GM19395 (cell line): ENCODE results near the gene AGTR1.
"Not testable (repeated sequence)": the region's sequence is repeated elsewhere in the genome, so short reads cannot be mapped to it uniquely, and the experiment has no call there.

Source experiments
- ATAC-seq: cut with Tn5 transposase; IDR thresholded peaks from one replicate; pipeline ENCODE4 v1.9.1; 2021; ENCODE audit warnings: mild to moderate bottlenecking, moderate library complexity; ENCODE audit not compliant: unreplicated experiment

The AGTR1 gene

DNA sequence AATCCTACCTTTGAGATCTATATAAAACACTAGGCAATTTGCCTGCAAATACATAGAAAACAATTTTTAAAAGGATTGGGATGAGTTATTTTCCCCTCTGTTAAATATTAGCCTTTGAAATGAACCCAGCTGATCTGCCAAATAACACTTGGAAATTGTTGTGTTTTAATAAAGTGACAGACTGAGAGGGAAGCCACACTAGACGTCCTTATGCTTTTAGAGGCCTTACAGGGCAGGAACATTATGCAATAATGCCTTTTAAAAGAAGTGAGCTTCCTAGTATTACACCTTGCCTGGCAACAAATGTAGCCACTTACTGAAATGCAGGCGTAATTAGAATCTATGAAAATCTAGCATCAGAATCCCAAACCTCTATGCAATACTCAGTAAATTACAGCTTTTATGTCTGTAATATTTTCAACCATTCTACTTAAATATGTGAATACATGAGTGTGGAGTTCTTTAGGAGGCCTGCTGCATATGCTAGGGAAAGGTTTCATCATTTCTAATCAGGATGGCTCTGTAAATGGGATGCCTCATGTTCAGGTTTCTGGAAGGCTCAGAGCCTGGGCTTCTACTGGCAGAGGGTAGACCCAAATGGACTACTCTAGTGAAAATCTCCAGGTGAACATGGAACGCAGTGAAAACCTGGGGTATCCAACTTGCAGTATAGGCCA, 20.3 kb downstream of the AGTR1 start:
- ATAC-seq = no peak

GRCh38 chr3:148718982-148719862, 21.5 kb downstream of the AGTR1 start:
- ATAC-seq = no peak

DNA sequence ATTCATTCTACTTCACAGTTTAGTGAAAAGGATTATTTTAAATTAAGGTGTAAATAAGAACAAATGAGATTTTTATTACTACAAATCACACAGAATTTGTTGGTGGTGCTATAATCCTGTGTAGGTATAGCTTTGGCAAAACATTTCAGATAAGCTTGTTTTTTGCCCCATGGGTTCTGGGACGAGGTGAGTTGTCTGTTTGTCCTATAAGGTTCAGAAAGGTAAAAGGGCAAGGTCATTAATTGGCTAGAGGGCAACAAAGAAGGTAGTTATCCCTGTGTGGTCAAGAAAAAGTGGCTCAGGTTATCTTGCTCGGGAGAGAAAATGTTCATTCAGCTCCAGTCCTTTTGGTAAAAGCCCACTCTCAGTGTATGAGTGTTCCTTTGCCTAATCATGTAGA, 23.2 kb downstream of the AGTR1 start:
- no peak for ATAC-seq

- ATAC-seq = no peak
These were observed 25.9 kb downstream of the AGTR1 start for GRCh38 chr3:148723631-148724030.

GRCh38 chr3:148727231-148727630, 29.5 kb downstream of the AGTR1 start:
- ATAC-seq = peak; percentile 87

GRCh38 chr3:148728753-148729152, 31.1 kb downstream of the AGTR1 start:
- no peak for ATAC-seq

DNA sequence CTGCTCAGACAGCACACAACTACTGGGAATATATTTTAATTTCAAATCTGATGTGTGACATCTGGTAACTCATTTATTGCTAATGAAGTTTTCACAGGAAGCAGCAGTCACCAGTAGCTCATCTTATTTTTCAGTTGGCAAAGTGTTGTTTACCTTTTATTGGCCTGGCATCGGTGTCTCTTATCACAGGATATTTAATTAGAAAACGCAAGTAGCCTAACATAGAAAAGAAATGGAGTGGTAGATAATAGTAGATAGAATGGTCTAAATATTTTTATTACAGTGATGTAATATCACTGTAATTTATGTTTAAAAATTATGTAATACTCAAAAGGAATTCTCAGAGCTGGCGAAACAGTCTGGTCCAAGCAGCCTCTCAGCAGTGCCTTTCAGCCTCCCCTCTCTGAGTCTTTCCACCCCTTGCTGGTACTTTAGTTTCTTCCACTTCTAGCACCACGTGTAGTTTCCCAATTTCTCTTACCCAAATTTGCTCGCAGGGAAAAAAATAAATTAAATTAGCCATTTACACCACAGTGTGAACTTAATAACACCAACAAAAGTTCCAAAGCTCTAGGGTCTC, 31.9 kb downstream of the AGTR1 start:
- ATAC-seq = no peak

DNA sequence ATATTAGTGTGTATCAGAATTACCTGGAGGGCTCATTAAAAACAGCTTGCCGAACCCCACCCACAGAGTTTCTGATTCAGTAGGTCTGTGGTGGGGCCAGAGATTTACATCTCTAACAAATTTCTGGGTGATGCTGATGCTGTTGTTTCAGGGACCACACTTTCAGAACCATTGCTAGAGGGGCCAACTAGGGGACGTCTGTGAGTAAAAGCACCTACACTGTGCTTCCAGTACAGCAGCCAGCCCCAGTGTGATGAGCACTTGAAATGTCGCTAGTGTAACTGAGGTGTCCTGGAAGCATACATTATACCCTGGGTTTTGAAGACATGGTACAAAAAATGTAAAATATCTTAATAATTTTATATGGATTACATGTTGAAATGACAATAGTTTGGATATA, 33.0 kb downstream of the AGTR1 start:
- no peak for ATAC-seq

- ATAC-seq = no peak
These were observed 37.9 kb downstream of the AGTR1 start for GRCh38 chr3:148735597-148735996.

DNA sequence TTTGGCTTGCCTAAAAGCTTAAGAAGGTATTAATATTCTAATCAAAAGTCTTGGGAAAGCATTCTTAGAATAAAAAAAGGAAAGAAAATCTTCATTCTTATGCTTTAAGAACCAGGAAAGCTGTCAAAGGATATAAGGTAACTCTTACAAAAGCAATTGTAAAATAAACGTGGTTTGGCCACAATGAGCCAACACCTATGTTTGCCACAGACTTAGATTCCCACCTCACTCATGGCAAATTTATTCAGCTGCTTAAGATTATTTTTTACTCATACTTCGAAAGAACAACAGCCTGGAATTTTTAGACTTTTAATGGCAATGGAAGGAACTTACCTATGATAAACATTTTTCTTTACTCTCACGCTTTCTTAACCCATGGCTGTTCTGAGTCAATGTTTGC, 38.4 kb downstream of the AGTR1 start:
- no peak for ATAC-seq

DNA sequence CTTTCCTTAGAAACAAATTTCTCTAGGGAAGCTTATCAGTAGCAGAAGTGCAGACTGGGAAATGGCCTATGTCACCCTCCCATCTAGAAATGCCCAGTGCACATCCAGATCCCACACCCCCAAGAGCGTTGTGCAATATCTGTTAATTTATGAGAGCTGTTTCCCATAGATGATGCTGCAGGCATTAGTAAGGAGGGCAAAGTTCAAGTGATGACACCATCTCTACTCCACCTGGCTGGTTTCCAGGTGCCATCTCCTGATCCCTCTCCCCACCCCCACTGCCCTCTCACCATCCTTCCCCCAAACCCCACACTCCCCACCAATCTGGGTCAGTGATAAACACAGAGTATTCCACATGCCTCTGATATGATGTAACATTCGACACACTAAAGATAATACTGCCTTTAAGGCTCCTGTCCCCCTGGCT, 39.4 kb downstream of the AGTR1 start:
- no peak for ATAC-seq

DNA sequence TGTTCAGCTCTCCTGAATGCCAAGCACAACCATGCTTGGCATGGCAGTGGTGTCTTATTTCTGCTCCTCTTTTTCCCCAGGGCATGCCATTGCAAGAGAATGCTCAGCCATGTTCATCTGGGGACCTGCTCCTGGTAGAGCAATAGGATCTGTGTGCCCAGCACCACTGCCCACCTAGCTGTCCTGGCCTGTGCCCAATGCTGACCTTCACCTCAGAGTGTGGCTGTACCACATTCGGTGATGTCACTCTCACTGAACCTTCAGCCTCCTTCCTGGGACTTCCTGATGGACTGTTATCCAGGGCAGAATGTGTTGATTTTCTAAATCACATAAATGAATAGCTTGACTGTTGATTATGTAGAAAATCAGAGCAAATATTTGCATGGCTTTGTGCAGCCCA, 42.0 kb downstream of the AGTR1 start:
- no peak for ATAC-seq

DNA sequence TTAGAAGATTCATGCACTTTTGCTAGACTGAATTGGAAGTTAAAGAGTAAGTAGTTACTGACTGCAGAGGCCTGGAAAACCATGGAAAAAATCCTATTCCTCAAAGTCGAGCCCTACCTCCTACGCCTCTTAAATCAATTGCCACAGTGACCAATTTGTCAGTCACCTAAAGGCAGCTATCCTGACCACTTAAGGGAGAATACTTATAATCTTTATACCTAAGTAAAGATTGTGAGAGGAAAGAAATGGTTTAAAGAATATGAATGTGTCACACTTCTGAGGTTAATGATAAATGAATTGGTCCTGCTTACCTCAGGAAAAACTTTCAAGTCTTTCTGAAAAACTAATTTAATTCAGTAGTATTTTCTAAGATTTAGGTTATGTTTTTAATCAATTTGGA, 42.6 kb downstream of the AGTR1 start:
- no peak for ATAC-seq

- ATAC-seq = no peak
These were observed 43.5 kb downstream of the AGTR1 start for GRCh38 chr3:148741219-148741618.

- no peak for ATAC-seq
These were observed 44.4 kb downstream of the AGTR1 start for GRCh38 chr3:148742118-148742517.

DNA sequence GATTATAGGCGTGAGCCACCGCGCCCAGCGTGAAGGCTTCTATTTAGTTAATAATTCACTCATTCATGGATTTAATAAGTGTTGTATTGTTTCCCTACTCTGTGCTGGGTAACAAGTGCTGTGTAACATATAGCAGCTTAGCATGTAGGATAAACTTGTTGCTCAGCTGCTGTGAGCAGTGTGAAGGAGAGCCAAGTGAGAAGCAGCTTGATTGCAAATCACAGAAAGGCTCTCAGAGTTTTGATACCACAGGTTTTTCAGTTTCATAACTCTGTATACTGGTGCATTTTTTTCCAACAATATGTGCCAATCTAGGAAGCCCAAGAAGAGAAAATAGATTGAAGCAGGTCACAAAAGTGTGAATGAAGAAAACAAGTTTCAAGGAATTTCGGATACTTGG, 48.4 kb downstream of the AGTR1 start:
- ATAC-seq = no peak

DNA sequence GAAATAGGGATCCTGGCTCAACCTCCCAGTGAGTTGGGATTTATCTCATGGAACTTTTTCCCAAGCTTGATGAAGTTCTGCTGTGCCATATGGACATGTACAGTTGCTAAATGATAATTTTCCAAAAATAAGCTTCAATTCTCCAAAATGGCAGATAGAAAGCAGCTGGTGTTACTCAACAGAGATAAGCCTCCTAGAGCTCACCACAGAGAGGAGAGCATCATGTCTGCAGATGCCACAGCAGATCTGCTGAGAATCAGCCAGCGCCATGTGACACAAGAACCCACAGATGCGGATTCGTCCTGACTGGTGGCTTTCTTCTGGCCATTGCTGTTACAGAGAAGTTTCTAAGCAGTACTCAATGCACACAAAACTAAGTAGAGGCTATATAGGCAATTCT, 50.6 kb downstream of the AGTR1 start:
- no peak for ATAC-seq

- ATAC-seq = no peak
These were observed 52.6 kb downstream of the AGTR1 start for GRCh38 chr3:148750296-148750695.

- ATAC-seq = no peak
These were observed 53.8 kb downstream of the AGTR1 start for GRCh38 chr3:148751461-148751860.

DNA sequence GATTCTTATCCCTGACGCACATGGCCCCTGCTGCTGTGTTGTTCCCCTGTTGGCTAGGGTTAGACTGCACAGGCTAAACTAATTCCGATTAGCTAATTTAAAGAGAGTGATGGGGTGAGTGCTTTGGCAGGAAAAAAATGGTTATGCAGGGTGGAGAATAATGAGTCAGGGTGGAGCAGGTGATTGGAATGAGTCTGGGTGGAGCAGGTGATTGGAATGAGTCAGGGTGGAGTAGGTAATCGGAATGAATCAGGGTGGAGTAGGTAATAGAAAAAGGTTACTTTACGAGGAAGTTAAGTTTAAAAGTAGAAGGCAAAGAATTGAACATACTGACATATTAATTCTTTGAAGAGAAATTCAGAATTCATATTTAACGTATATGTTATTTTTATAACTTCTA, 55.7 kb downstream of the AGTR1 start:
- not testable (repeated sequence) for ATAC-seq

DNA sequence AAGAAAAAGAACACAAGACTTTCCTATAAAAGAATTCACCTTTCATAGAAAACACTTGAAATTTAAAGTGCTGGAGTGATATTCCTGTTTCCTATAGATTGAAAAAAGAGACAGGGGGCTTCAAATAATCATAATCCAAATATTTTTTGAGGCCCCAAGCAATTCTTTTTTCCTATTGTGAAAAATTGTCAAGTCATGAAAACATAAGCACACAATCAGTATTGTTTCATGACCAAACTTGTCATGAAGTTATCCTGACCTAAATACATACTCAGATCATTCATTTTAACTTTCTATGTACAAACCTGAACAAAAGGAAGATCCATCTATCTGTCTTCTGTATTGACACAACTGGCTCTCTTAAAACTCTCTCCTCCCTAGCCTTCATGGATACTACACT, 57.9 kb downstream of the AGTR1 start:
- ATAC-seq = no peak

GRCh38 chr3:148756311-148756710, 58.6 kb downstream of the AGTR1 start:
- ATAC-seq = no peak
